Upper lobe of right lung (tissue), 1 donor: ENCODE data around the gene PIK3IP1. TPM values are rescaled to one million over a fixed set of nuclear protein-coding genes. Genes with fewer than 3 reads are reported as not detected.
"Not testable (repeated sequence)": the region's sequence is repeated elsewhere in the genome, so short reads cannot be mapped to it uniquely, and the experiment has no call there.

ENCODE experiments used
- ATAC-seq: fragments of 200-7000 bp; cut with Tn5 transposase; one replicate; pipeline ENCODE4 v1.9.1; 2020; ENCODE audit warnings: mild to moderate bottlenecking, moderate library complexity
- DNase-seq: peaks from one replicate; pipeline ENCODE4 v3.0.0-alpha.2; 2020
- H3K27ac ChIP-seq: fragments of 200-600 bp; one replicate; pipeline ENCODE4 v1.8.0; 2022
- H3K27me3 ChIP-seq: fragments of 200-600 bp; one replicate; pipeline ENCODE4 v1.8.0; 2022; ENCODE audit warnings: mild to moderate bottlenecking
- H3K36me3 ChIP-seq: fragments of 200-600 bp; one replicate; pipeline ENCODE4 v1.8.0; 2022
- H3K4me1 ChIP-seq: fragments of 200-600 bp; one replicate; pipeline ENCODE4 v1.8.0; 2022
- H3K4me3 ChIP-seq: fragments of 200-600 bp; one replicate; pipeline ENCODE4 v1.8.0; 2022; ENCODE audit warnings: mild to moderate bottlenecking
- H3K9me3 ChIP-seq: fragments of 200-600 bp; one replicate; pipeline ENCODE4 v1.8.0; 2022
- CTCF ChIP-seq: fragments of 200-600 bp; IDR thresholded peaks from one replicate; pipeline ENCODE4 v1.8.0; 2022; ENCODE audit warnings: antibody characterized with exemption
- intact Hi-C: fragments of 100-400 bp; cut with DNase I; formaldehyde crosslinking; loops from one replicate; pipeline ENCODE4 v1.11.0; 2022
- total RNA-seq: library from RNA; stranded (reverse); fragmentation: NEBNext Ultra II Directional; extraction: Animal tissue kit (Norgen Biotek cat#: 25700); gene quantifications from one replicate; pipeline ENCODE4 v1.2.1, GENCODE V29; 2021
- donor health status: DM: no; HTN: yes; CAD: no; lungs with severe emphysema.

PIK3IP1 gene
- total RNA-seq, 1 donor from 2014 or later = 56.4 TPM

GRCh38 chr22:31323578-31324550 lies 31.6 kb upstream of the PIK3IP1 start:
- peaks cover 36% of the 10 kb centered on the region for H3K36me3 ChIP-seq
- ATAC-seq (no peak), DNase-seq (no peak)
- intact Hi-C loops = no loop called here
- H3K27ac ChIP-seq = no peak overlapping the region
- H3K4me1 ChIP-seq = peaks cover 8% of the 10 kb centered on the region
- no peaks in the 10 kb centered on the region for H3K9me3 ChIP-seq
- H3K27me3 ChIP-seq = no peaks in the 10 kb centered on the region
- TF ChIP-seq CTCF = no peak
- no peak overlapping the region for H3K4me3 ChIP-seq

GRCh38 chr22:31321421-31321820 lies 29.1 kb upstream of the PIK3IP1 start:
- H3K9me3 ChIP-seq = no peaks in the 10 kb centered on the region
- H3K27me3 ChIP-seq = no peaks in the 10 kb centered on the region
- no peak overlapping the region for H3K27ac ChIP-seq
- DNase-seq = no peak
- peak; percentile 55 for ATAC-seq
- intact Hi-C loops = no loop called here
- no peak overlapping the region for H3K4me3 ChIP-seq
- H3K36me3 ChIP-seq = peaks cover 12% of the 10 kb centered on the region
- no peak for TF ChIP-seq CTCF
- peaks cover 8% of the 10 kb centered on the region for H3K4me1 ChIP-seq

- H3K27ac ChIP-seq, intact Hi-C loops, H3K4me3 ChIP-seq, H3K36me3 ChIP-seq, H3K9me3 ChIP-seq, H3K27me3 ChIP-seq, DNase-seq, ATAC-seq: not testable (repeated sequence)
- peaks cover 12% of the 10 kb centered on the region for H3K4me1 ChIP-seq
Observed at GRCh38 chr22:31314220-31314619, 21.9 kb upstream of the PIK3IP1 start.

- H3K27me3 ChIP-seq = no peaks in the 10 kb centered on the region
- peak overlapping the region; percentile 67 for H3K27ac ChIP-seq
- H3K36me3 ChIP-seq = no peaks in the 10 kb centered on the region
- peaks cover 12% of the 10 kb centered on the region for H3K4me1 ChIP-seq
- peak; percentile 93 for TF ChIP-seq CTCF
- peak; percentile 90 for DNase-seq
- peak; percentile 99 for ATAC-seq
- intact Hi-C loops = no loop called here
- peaks cover 3% of the 10 kb centered on the region for H3K9me3 ChIP-seq
- H3K4me3 ChIP-seq = no peak overlapping the region
Observed at GRCh38 chr22:31313366-31314147, 21.3 kb upstream of the PIK3IP1 start.

- intact Hi-C loops = no loop called here
- no peaks in the 10 kb centered on the region for H3K9me3 ChIP-seq
- DNase-seq (no peak), ATAC-seq (no peak)
- TF ChIP-seq CTCF = no peak
- H3K36me3 ChIP-seq = no peaks in the 10 kb centered on the region
- peaks cover 3% of the 10 kb centered on the region for H3K4me1 ChIP-seq
- no peaks in the 10 kb centered on the region for H3K27me3 ChIP-seq
- H3K27ac ChIP-seq = no peak overlapping the region
- no peak overlapping the region for H3K4me3 ChIP-seq
Observed at GRCh38 chr22:31308181-31308580, 15.9 kb upstream of the PIK3IP1 start.

GRCh38 chr22:31305194-31305593 lies 12.9 kb upstream of the PIK3IP1 start:
- no peak for ATAC-seq
- H3K36me3 ChIP-seq = no peaks in the 10 kb centered on the region
- no peaks in the 10 kb centered on the region for H3K4me1 ChIP-seq
- no peak overlapping the region for H3K4me3 ChIP-seq
- H3K27ac ChIP-seq = no peak overlapping the region
- no peaks in the 10 kb centered on the region for H3K9me3 ChIP-seq
- intact Hi-C loops = no loop called here
- no peak for TF ChIP-seq CTCF
- H3K27me3 ChIP-seq = no peaks in the 10 kb centered on the region
- DNase-seq = no peak
